22Rv1 (cell line): ENCODE data around the gene TMEM131.

Source experiments
- ZFX ChIP-seq: fragments of 450-650 bp; IDR thresholded peaks from 2 replicates; pipeline ENCODE4 v1.6.1; 2017; ENCODE audit warnings: antibody characterized with exemption, borderline replicate concordance
- TF ChIP-seq, protein P1 (sequence below): fragments of 450-650 bp; IDR thresholded peaks from 2 replicates; pipeline ENCODE4 v1.5.1; 2017; ENCODE audit warnings: mild to moderate bottlenecking

DNA sequence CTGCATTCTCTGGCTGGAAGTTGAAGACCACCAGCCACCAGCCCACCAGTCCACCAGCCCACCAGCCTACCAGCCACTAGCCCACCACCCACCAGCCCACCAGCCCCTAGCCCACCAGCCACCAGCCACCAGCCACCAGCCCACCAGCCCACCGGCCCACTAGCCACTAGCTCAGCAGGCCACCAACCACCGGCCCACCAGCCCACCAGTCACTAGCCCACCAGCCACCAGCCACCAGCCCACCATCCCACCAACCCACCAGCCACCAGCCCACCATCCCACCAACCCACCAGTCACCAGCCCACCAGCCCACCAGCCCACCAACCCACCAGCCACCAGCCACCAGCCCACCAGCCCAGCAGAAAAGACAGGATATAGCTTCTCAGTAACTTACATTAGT lies 18.6 kb upstream of the TMEM131 start:
- TF ChIP-seq, protein P1, sequence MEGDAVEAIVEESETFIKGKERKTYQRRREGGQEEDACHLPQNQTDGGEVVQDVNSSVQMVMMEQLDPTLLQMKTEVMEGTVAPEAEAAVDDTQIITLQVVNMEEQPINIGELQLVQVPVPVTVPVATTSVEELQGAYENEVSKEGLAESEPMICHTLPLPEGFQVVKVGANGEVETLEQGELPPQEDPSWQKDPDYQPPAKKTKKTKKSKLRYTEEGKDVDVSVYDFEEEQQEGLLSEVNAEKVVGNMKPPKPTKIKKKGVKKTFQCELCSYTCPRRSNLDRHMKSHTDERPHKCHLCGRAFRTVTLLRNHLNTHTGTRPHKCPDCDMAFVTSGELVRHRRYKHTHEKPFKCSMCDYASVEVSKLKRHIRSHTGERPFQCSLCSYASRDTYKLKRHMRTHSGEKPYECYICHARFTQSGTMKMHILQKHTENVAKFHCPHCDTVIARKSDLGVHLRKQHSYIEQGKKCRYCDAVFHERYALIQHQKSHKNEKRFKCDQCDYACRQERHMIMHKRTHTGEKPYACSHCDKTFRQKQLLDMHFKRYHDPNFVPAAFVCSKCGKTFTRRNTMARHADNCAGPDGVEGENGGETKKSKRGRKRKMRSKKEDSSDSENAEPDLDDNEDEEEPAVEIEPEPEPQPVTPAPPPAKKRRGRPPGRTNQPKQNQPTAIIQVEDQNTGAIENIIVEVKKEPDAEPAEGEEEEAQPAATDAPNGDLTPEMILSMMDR, result no peak
- TF ChIP-seq ZFX, result no peak
